Measurements from ENCODE around the gene NOC2L.

Gene NOC2L

DNA sequence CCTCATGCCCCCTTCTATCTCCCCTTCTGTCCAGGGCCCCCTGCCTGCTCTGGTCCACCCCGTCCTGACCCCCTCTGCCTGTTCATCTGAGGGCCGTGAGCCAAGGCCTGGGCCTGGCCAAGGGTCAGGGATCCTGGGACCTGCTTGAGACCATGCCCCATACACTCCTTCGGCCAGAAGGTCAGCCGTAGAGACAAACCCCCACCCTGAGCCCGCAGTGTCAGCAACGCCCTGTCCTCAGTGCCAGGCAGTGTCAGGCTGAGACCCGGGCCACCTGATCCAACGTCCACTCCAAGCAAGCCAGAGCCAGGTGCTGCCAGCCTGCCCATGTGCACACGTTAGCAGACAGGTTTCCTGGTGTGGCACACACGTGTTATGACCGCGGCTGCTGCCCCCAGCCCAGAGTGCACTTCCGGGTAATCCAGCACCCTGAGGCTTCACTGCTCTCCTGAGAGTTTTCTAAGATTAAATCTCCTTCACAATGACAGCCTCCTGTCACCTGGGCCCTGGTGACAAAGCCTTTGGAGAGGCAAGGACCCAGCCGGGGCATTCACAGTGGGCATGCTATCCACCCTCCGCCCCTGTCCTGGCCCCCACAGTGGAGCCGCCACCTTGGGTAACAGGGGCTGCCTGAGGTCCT is 45.4 kb downstream of the NOC2L start:
- DNase-seq: peak; percentile 31

DNA sequence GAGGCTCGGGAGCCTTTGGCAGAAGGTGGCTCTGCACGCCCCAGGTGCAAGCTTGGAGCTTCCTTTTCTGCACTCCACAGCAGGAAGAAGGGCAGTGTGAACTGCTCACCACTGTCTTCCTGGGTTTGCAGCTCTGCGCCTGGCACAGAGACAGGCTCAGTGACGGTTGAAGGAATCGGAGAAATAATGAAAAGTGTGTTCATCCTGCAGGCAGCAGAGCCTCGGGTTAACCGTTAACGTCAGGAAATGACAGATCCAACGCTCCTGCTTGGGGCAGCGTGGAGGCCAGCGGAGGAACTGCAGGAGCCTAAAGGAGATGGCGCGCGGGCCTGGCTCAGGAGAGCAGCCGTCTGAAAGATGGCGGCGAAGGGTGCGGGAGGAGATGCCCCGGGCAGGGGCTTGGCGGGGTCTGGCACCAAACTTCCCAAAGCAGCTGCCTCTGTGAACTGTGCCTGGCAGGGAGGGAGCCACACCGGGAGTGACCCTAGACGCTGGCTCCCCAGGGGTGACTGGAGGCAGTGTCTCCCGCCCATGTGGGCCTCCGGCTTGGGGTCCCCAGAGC is 46.2 kb downstream of the NOC2L start:
- DNase-seq: no peak

DNA sequence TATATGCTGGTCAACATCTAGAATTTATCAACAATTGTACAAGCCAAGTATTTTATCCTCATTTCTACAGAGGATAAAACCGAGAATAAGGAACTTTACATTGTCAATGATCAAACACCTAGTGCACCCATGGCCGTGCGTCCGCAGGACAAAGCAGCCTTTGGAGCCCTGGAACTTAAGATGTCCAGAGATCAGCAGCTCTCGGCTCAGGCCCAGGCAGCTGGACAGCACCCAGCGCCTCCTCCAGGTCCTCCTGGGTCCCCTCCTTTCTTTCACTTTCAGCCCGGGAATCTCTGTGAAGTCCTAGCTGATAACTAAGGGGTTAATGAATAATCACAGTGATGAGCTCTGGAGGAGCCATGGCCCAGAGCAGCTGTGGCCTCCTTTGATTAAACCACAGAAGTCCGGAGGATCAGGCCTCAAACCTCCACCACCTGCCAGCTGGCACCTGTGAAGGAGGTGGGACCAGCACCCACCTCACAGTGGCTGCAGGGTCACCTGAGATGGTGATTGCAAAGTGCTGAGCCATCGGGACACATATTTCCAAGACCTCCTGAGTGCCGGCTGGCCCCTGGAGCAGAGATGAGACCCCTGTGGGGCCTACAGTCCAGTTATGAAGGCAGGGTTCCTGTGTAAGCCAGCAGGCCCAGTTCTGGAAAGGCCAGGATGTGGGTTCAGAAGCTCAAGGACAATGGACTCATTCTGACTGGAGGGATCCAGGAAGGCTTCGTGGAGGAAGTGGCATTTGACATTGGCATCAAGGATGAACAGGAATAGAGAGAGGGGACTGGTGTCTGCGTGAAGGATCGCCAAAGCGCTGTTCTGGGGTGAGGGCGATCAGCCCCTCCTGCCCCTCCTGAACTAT is 46.9 kb downstream of the NOC2L start:
- no peak for DNase-seq

DNA sequence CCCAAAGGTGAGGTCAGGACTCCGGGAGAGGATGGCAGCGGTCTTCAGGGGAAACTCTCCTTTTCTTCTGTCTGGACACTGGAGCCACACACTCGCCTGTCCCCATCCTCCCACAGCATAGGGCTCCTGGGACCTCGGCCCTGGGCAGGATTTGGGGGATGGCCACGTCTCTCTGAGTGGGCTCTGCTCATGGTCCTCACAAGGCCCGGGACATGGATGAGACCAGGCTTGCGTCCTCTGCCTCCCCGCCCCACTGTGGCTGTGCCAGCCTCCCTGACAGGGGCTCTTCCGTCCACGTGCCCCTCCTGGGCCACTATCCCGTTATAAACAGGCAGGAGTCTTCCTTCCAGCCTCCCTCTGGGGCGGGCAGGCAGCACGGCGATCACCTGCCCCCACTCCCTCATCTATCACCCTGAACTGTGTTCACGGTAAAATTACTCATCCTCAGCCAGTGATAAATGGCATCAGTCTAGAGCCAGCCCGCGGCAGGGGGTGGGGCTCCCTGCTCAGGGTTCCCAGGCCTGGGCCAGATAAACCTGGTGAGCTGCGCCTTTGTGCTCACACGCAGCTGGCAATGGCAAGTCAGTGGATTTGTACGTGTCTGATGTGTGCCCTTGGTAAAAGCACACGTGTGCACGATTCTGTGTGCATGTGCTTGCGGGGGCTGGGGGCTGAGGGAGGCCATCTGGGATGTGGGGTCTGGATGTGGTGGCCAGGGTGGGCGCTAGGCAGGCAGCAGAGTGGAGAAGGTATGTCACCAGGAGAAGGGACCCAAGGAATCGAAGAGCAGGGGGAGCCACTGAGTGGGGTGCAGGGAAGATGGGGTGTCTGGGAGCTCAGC is 48.0 kb downstream of the NOC2L start:
- DNase-seq: no peak

DNA sequence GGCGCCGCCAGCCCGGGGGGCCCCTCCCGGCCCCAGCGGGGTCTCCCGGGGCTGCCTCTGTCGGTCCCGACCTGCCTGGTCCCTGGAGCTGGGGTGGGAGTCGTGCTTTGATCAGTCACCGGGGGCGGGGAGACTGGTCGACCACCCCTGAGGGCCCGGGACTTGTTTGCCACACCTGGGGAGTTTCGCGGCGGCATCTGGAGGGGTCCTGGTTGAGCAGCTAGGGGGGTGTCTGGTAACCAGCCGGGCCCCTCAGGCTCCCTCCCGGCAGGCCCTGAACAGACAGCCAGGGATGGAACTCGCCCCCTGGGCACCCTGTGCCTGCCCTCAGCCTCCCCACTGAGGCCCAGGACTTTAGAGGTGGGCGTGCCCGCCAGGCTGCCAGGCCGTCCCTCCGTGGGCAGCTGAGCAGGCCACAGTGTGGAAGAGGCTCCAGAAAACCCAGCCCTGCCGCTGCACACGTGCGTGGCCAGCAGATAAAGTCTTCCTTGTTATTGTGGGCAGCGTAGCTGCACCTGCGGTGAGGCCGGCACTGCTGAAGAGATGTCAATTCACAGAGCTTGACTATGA is 48.7 kb downstream of the NOC2L start:
- peak; percentile 45 for DNase-seq

DNA sequence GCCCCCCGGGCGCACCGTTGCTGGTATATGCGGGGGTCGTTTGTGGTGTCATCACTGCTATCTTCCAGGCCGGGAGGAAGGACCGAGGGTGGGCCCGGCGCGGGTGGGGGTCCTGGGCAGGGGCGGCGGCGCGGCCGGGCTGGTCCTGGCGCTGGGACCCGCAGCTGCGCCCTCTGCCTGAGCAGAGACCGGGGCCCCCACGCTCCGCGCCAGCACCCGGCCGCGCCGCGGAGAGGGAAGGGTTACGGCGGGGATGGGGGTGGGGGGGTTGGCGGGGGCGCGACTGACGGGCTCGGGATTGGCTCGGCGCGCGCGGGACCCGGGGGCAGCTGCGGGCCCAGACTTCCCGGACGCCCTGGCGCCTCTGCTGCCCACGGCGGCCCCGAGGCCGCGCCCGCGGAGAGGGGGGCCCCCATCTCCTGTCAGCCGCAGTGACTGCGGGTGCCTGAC is 49.2 kb downstream of the NOC2L start:
- DNase-seq: peak; percentile 68

DNA sequence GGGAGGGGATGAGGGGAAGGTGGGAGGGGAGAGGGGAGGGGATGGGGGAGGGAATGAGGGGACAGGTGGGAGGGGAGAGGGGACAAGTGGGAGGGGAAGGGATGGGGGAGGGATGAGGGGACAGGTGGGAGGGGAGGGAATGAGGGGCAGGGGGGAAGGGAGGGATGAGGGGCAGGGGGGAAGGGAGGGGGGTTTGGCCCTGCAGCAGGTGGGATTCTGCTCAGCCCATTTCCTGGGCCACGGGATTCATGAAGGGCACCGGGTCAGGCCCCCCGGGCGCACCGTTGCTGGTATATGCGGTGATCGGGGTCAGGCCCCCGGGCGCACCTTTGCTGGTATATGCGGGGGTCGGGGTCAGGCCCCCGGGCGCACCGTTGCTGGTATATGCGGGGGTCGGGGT is 50.4 kb downstream of the NOC2L start:
- no peak for DNase-seq

DNA sequence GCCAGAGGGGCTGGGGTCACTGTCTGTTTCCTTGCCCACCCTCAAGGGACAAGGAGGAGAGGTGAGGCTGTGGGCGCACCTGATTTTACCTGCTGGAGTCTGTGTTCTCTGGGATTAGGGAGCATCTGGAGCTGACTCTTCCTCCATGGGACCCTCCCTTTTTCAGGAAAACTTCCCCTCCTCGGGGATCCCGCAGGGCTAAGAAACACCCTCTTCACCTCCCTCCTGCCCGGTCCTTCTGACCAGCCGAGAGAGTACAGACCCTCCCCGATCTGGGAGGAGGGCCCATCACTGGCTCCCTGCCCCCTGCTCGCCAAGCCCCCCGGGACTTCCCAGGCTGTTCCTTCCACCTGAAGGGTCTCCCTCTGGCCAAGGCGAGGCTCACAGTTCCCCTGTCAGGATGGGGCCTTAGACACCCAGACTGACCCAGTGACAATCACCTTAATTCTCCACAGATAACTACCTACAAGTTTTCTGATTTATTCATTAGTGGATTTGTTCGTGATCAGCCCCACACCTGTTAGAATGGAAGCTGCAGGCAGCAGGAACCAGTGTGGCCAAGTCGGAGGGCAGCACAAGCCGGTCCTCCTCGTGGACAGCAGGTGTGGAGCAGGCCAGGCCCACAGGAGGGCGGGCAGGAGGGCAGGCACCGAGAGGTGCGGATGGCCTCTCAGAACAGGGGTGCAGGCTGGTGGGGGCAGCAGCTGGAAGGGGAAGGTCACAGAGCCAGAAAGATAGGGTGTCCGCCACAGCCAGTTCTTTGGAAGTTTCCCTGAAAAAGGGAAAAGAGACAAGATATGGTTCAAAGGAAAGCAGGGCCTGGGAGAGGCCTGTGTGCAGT is 51.2 kb downstream of the NOC2L start:
- no peak for DNase-seq

DNA sequence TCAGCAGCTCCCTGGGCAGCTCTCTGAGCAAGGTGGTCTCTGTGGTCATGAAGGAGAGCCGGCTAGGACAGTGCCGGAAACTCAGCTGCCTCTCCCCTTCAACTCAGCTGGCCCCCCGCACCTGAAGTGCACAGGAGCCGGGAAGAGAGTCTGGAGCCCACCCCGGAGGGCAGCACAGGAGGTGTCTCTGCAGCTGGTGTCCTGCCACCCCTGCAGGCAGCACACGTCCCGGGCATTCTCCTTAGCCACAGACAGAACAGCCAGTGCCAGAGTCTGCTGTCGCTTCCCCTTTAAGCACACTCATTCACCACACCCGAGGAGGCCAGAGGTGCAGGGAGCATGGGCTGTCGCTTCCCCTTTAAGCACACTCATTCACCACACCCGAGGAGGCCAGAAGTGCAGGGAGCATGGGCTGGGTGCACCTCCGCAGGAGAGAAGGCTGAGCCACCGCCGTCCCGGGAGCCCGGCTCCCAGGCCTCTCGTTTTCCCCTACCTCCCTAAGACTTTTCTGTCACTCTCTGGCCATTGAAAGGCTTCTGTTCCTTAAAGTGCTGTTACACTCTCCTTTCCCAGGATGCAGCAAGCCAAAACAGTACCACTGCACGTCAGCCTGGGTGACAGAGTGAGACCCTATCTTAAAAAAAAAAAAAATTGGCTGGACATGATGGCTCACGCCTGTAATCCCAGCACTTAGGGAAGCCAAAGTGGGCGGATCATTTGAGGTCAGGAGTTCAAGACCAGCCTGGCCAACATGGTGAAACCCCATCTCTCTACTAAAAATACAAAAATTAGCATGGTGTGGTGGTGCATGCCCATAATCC is 52.2 kb downstream of the NOC2L start:
- DNase-seq: peak; percentile 48

DNA sequence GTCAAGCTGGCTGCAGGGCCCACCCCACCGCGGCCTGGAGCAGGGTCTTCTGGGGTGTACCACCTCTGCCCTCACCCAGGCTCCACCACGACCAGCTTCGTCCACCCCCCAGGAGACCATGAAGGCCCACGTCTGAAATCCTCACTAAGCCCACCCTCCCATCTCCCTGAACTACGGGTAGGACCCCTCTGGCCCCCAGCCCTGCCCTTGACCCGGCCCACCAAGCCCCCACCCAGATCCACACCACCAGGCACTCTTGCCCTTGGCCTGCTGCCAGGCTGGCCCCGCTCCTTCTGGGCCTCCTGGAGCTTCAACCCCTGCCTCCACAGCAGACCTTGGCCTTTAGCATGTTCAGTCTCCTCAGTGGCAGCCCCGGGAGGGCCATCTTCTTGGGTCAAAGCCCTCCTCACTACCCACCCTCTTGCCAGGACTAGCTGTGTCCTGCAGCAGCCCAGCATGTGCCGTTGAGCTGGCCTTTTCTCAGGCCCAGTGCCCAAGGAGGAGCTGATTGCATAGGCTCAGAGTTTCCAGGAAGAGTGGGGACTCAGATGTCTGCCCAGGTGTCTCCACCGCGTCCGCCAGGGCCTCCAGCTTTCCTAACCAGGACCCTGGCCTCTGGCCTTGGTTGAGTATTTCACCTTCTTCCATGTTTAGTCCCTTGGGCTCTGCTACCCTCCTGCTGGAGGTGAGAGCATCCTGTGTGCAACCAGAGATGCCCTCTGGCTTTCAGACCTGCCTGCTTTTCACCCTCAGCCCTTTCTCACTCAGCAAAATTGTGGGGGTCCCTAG is 53.1 kb downstream of the NOC2L start:
- no peak for DNase-seq

DNA sequence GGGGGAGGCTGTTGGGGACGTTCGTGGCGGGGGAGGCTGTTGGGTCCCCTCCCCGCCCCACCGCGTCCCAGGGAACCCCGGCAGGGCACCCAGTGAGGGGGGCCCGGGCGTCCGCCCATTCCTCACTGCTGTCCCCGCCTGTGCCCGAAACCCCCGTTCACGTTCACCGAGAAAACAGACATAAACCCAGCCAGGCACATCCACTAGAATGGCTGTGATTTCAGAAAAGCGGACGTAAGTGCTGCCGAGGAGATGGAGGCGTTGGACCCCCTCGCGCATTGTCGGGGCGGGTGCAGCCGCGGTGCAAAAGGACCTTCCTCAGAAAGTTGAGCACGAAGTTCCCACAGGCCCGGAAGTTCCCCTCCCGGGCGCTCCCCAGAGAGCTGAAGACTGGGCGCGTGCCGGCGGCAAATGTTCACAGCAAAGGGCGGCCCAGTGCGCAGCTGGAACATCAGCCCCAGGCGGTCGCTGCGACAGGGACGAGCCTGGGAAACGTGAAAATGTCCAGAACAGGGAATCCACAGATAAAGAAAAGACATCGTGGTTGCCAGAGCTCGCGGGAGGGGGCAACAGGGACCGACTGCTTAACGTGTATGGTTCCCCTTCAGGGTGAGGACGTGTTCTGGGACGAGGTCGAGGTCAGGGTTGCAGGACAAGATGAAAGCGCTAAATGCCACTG is 53.8 kb downstream of the NOC2L start:
- DNase-seq: peak; percentile 68

DNA sequence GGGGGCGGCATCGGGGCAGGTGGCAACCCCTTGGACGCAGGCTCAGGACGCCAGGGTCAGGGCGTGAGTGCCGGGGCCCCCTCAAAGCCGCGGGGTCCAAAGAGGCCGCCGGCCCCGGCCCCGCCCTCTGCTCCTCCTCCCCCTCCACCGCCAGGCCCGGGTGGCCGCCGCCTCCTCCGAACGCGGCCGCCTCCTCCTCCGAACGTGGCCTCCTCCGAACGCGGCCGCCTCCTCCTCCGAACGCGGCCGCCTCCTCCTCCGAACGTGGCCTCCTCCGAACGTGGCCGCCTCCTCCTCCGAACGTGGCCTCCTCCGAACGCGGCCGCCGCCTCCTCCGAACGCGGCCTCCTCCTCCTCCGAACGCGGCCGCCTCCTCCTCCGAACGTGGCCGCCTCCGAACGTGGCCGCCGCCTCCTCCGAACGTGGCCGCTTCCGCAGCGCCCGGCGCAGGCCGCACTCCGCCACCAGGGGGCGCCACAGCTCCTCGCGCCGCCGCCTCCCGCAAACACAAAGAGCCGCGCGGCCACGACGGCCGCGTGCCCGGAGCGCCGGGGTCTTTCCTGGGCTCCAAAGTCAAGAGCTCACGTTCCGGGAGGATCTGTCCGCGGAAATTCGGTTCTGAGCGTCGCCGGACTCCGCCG is 54.6 kb downstream of the NOC2L start:
- DNase-seq: peak; percentile 94

DNA sequence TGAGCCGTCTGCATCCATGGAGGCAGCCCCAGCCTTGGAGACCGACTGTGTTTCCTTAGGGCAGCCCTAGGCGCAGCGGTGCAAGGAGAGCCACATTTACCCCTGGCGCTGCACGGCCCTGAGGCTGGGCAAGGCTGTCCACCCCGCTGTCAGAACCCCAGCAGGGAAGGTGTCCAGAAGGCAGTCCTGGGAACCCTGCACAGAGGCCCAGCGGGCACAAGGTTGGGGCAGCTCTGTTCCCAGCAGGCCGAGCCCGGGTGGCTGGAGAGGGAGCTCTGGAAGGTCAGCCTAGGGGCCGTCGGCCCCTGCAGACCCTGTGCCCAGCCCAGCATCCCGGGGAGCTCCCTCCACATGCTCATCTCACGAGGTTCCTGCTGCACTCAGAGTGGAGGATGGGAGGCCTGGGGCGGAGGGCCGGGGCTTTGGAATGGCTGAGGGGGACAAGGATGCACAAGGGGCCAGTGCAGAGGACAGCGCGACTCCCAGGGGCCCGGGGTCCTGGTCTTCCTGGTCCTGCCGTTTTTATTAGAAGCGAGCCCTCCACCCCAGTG is 55.3 kb downstream of the NOC2L start:
- DNase-seq: peak; percentile 51

DNA sequence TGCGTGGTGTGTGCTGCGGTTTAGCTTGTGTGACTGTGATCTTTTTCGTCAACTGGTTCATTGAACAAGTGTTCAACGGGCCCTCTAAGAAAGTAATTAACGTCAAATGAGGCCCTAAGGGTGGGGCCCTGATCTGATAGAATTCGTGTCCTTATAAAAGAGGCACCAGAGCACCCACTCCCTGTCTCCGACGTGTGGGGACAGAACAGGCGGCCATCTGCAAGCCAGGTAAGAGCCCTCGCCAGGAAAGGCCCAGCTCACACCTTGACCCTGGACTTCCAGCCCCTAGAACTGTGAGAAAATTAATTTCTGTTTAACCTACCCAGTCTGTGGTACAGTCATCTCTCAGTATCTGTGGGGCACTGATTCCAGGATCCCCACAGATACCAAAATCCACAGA is 55.8 kb downstream of the NOC2L start:
- DNase-seq: no peak

DNA sequence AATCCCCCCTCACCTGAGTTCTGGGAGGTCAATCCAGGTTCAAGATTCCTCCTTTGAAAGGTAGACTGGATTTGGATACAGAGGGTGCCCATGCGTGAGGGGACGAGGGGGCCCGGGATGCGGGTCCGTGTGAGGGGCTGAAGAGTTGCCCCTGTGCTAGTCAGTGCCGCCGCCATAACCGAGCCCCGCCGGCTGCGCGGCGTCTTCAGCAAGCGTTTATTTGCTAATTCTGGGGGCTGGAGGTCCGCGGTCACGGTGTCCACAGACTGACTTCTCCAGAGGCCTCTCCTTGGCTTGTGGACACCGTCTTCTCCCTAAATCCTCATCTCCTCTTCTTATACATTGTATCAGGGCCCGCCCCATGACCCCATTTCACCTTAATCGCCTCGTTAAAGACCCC is 56.3 kb downstream of the NOC2L start:
- no peak for DNase-seq

DNA sequence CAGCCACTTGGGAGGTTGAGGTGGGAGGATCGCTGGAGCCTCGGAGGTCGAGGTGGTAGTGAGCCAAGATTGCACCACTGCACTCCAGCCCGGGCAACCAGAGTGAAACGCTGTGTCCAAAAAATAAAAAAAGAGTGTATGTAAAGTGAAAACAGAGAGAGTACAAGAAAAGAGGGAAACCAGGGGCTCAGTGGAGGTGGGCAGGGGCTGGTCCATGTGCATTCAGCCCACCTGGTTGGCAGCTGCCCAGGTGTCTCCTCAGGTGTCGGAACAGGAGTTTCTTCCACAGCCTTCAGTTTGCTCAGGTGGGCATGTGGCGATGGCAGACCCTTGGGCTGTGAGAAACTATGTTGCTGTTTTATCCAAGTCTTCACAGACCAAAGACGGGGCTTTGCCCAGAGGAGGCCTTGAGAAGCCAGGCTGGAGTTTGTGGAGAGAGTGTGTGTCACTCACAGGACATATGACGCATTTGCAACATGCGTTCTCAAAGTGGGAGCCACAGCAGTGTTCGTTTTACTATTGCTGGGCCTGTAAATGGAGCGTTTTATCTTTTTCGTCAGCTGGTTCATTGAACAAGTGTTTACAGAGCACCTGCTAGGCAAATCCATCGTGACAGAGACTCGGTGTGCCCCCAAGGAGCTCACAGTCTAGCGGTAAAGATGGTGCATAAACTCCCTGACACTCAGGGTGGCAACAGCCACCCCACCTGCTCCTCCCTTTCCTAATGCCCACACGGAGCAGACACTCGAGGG is 57.8 kb downstream of the NOC2L start:
- DNase-seq: no peak

DNA sequence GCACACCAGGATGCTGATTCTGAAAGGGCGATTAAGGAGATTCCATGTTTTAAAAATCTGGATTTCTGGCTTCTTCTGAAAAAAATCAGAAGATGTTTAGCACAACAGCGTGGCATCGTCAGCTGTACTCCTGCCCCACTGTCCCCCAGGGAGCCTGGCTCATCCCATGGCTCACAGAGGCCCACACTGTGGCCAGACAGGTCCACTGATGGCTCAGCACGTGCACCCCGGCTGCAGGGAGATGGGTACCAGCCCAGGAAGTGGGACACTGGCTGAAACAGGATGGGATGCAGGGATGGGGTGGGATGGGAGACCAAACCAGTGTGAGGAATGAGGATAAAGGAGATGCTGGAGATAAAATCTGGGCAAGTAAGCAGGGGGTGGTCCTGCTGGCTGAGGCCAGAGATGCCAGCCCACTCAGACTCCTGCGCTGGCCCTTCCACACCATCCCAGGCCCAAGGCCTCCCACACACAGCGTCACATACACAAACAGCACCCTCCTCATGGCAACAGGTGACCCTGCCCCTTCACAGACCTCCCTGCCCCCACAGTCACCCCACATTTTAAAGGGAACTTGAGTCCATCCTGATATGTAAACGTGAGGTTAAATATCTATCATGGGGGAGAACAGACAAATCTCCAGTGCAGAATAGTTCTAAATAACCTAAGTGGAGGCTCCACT is 59.3 kb downstream of the NOC2L start:
- no peak for DNase-seq
